GM23248 (cell line): ENCODE data around the gene PPP1R1A. TPM values are rescaled to one million over a fixed set of nuclear protein-coding genes. Genes with fewer than 3 reads are reported as not detected.

ENCODE experiments used
- DNase-seq: peaks from one replicate; pipeline ENCODE4 v3.0.0-alpha.2; 2015
- H2AFZ ChIP-seq: fragments of 200-600 bp; sonication (generic); 2 replicates; pipeline ENCODE4 v1.6.1; 2016; ENCODE audit warnings: antibody characterized with exemption
- H3F3A ChIP-seq: fragments of 200-600 bp; sonication (generic); 2 replicates; pipeline ENCODE4 v1.6.1; 2016; ENCODE audit warnings: mild to moderate bottlenecking, antibody characterized with exemption, mixed run types; ENCODE audit not compliant: insufficient read depth
- H3K27ac ChIP-seq: fragments of 200-600 bp; sonication (generic); 2 replicates; pipeline ENCODE4 v1.5.1; 2016; ENCODE audit warnings: mild to moderate bottlenecking
- H3K27me3 ChIP-seq: fragments of 200-600 bp; sonication (generic); replicated peaks from 2 replicates; pipeline ENCODE4 v1.6.1; 2016; ENCODE audit warnings: mild to moderate bottlenecking; ENCODE audit not compliant: insufficient read depth
- H3K36me3 ChIP-seq: fragments of 200-600 bp; sonication (generic); 2 replicates; pipeline ENCODE4 v1.6.1; 2016; ENCODE audit warnings: low read depth, mild to moderate bottlenecking
- H3K4me1 ChIP-seq: fragments of 200-600 bp; sonication (generic); 2 replicates; pipeline ENCODE4 v1.6.1; 2016; ENCODE audit warnings: mild to moderate bottlenecking; ENCODE audit not compliant: insufficient read depth
- H3K4me2 ChIP-seq: fragments of 200-600 bp; sonication (generic); one replicate; pipeline ENCODE4 v1.6.1; 2016; ENCODE audit warnings: mild to moderate bottlenecking; ENCODE audit not compliant: unreplicated experiment
- H3K4me3 ChIP-seq: fragments of 200-600 bp; sonication (generic); 2 replicates; pipeline ENCODE4 v1.5.1; 2016; ENCODE audit warnings: mild to moderate bottlenecking
- H3K79me2 ChIP-seq: fragments of 200-600 bp; sonication (generic); 2 replicates; pipeline ENCODE4 v1.6.1; 2016; ENCODE audit warnings: mild to moderate bottlenecking; ENCODE audit not compliant: insufficient read depth
- H3K9ac ChIP-seq: fragments of 200-600 bp; sonication (generic); 2 replicates; pipeline ENCODE4 v1.6.1; 2016; ENCODE audit warnings: mild to moderate bottlenecking
- H3K9me2 ChIP-seq: fragments of 200-600 bp; sonication (generic); 2 replicates; pipeline ENCODE4 v1.6.1; 2016; ENCODE audit warnings: mixed run types, mild to moderate bottlenecking, moderate library complexity; ENCODE audit not compliant: insufficient read depth
- H3K9me3 ChIP-seq: fragments of 200-600 bp; sonication (generic); one replicate; pipeline ENCODE4 v1.6.1; 2017; ENCODE audit warnings: low read depth
- H4K20me1 ChIP-seq: fragments of 200-600 bp; sonication (generic); 2 replicates; pipeline ENCODE4 v1.6.0; 2016; ENCODE audit not compliant: insufficient read depth
- EZH2 ChIP-seq: fragments of 200-600 bp; sonication (generic); IDR thresholded peaks from 2 replicates; pipeline ENCODE4 v1.6.1; 2018; ENCODE audit warnings: antibody characterized with exemption, mild to moderate bottlenecking; ENCODE audit not compliant: insufficient read depth, poor library complexity, severe bottlenecking
- EZH2phosphoT487 ChIP-seq: fragments of 200-600 bp; sonication (generic); IDR thresholded peaks from 2 replicates; pipeline ENCODE4 v1.6.1; 2018; ENCODE audit warnings: antibody characterized with exemption, moderate library complexity, mild to moderate bottlenecking, low read depth; ENCODE audit not compliant: insufficient read depth
- WGBS, 2 experiments: methylation state at CpG; one replicate each; pipeline ENCODE4 v1.1.6; 2015 to 2017; ENCODE audit warnings: low lambda C conversion rate in 2 of 2, low coverage in 1 of 2; ENCODE audit errors: missing lambda C conversion rate in 2 of 2; 5-methylcytosine and 5-hydroxymethylcytosine counted together
- in situ Hi-C: fragments of 300-500 bp; cut with MboI; formaldehyde crosslinking; loops from 2 replicates; pipeline ENCODE4 v1.15.0; 2020
- polyA plus RNA-seq: library from polyadenylated mRNA; unstranded; fragments of >200 nt; fragmentation: Nextera tagmentation; extraction: Ambion mirVana; gene quantifications from 2 replicates; pipeline ENCODE4 v1.2.1, GENCODE V29; 2016
- total RNA-seq: library from RNA; depleted of rRNA; stranded (reverse); fragments of >200 nt; shearing (Covaris generic); gene quantifications from 2 replicates; pipeline ENCODE4 v1.2.3, GENCODE V29; 2014

The PPP1R1A gene
- total and polyA plus RNA-seq, 2 experiments from 2014 or later, result not detected

GRCh38 chr12:54588890-54589267 lies 420 bp upstream of the PPP1R1A start:
- TF ChIP-seq EZH2 (peak; percentile 54), EZH2phosphoT487 (no peak)
- peaks cover 55% of the 10 kb centered on the region for H3K27me3 ChIP-seq
- no peak overlapping the region for H3K27ac ChIP-seq

GRCh38 chr12:54587315-54587873 lies 1.1 kb downstream of the PPP1R1A start:
- no peaks in the 10 kb centered on the region for H3K9me3 ChIP-seq
- no peaks in the 10 kb centered on the region for H3F3A ChIP-seq
- H3K4me2 ChIP-seq, result no peak overlapping the region
- H3K79me2 ChIP-seq, result no peaks in the 10 kb centered on the region
- H3K36me3 ChIP-seq, result no peaks in the 10 kb centered on the region
- H4K20me1 ChIP-seq, result no peaks in the 10 kb centered on the region
- H3K4me3 ChIP-seq, result no peak overlapping the region
- no peak overlapping the region for H2AFZ ChIP-seq
- H3K9me2 ChIP-seq, result no peaks in the 10 kb centered on the region
- in situ Hi-C loops, result no loop called here
- no peak overlapping the region for H3K9ac ChIP-seq
- DNase-seq, result peak; percentile 9
- TF ChIP-seq EZH2 (no peak), EZH2phosphoT487 (no peak)
- 34 to 35% methylated on average over 5 of the region's 5 CpGs for WGBS, 2 experiments
- H3K4me1 ChIP-seq, result no peaks in the 10 kb centered on the region
- H3K27ac ChIP-seq, result no peak overlapping the region
- peaks cover 61% of the 10 kb centered on the region for H3K27me3 ChIP-seq

More at GRCh38 chr12:54588890-54589267, 420 bp upstream of the PPP1R1A start:
- DNase-seq, result no peak
- no peaks in the 10 kb centered on the region for H3K4me1 ChIP-seq
- H3K4me2 ChIP-seq, result no peak overlapping the region
- no peaks in the 10 kb centered on the region for H3K9me2 ChIP-seq
- H3K79me2 ChIP-seq, result no peaks in the 10 kb centered on the region
- no peak overlapping the region for H3K9ac ChIP-seq
- no peaks in the 10 kb centered on the region for H3K9me3 ChIP-seq
- no peaks in the 10 kb centered on the region for H3F3A ChIP-seq
- H3K36me3 ChIP-seq, result no peaks in the 10 kb centered on the region
- in situ Hi-C loops, result no loop called here
- H2AFZ ChIP-seq, result no peak overlapping the region
- WGBS, 2 experiments, result 16 to 22% methylated on average over 12 to 13 of the region's 13 CpGs
- no peaks in the 10 kb centered on the region for H4K20me1 ChIP-seq
- H3K4me3 ChIP-seq, result no peak overlapping the region

GRCh38 chr12:54586620-54587019 lies 1.8 kb downstream of the PPP1R1A start:
- no peaks in the 10 kb centered on the region for H3K79me2 ChIP-seq
- 58 to 71% methylated on average over 2 of the region's 2 CpGs for WGBS, 2 experiments
- no peaks in the 10 kb centered on the region for H4K20me1 ChIP-seq
- no peaks in the 10 kb centered on the region for H3K9me2 ChIP-seq
- no peak overlapping the region for H3K9ac ChIP-seq
- H2AFZ ChIP-seq, result no peak overlapping the region
- no peak overlapping the region for H3K27ac ChIP-seq
- no peak overlapping the region for H3K4me2 ChIP-seq
- no peaks in the 10 kb centered on the region for H3K9me3 ChIP-seq
- no peaks in the 10 kb centered on the region for H3K4me1 ChIP-seq
- no peaks in the 10 kb centered on the region for H3K36me3 ChIP-seq
- in situ Hi-C loops, result no loop called here
- TF ChIP-seq EZH2phosphoT487 (no peak), EZH2 (no peak)
- no peaks in the 10 kb centered on the region for H3F3A ChIP-seq
- no peak overlapping the region for H3K4me3 ChIP-seq
- DNase-seq, result no peak
- H3K27me3 ChIP-seq, result peaks cover 61% of the 10 kb centered on the region

DNA sequence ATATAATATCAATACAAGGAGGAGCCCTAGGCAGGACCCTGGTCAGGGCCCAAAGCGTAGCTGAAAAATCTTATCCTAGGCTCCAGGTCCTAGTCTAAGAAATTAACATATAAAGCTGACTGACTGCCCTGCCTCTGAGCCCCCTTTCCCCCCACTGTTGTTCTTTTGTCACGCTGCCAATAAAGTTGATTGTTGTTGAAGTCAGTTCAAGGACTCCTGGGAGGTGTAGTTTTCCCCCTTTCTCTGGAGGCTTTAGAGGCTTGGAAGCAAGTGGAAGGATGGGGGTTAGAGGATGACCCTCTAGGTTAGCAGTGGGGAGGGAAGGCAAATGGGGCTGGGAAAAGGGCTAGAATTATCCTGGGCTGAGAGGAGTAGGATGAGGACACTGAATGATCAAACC lies 3.2 kb downstream of the PPP1R1A start:
- 53 to 66% methylated on average over 2 of the region's 2 CpGs for WGBS, 2 experiments
- TF ChIP-seq EZH2 (no peak), EZH2phosphoT487 (no peak)
- no peak overlapping the region for H3K4me3 ChIP-seq
- no peak for DNase-seq
- no peak overlapping the region for H2AFZ ChIP-seq
- H3K27ac ChIP-seq, result no peak overlapping the region
- H3F3A ChIP-seq, result no peaks in the 10 kb centered on the region
- no peaks in the 10 kb centered on the region for H3K9me3 ChIP-seq
- H3K9ac ChIP-seq, result no peak overlapping the region
- H3K27me3 ChIP-seq, result peaks cover 55% of the 10 kb centered on the region
- no peaks in the 10 kb centered on the region for H4K20me1 ChIP-seq
- in situ Hi-C loops, result no loop called here
- no peak overlapping the region for H3K4me2 ChIP-seq
- no peaks in the 10 kb centered on the region for H3K4me1 ChIP-seq
- H3K79me2 ChIP-seq, result no peaks in the 10 kb centered on the region
- no peaks in the 10 kb centered on the region for H3K9me2 ChIP-seq
- no peaks in the 10 kb centered on the region for H3K36me3 ChIP-seq

DNA sequence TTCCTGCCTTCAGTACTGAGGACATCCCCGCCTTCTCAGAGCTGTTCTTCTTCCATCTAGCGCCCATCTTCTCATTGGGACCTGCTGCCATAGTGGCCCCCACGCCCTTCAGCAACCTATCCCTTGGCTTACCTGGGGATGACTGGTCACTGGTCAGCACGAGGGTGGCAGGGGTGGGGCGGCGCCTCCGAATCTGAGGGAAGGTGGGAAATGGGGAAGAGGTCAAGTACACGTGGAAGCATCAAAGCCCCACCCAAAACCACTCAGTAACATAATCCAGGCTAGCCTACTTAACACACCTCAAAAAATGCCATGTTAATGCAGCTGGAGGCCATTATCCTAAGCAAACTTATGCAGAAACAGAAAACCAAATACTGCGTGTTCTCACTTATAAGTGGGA lies 4.3 kb downstream of the PPP1R1A start:
- in situ Hi-C loops, result no loop called here
- TF ChIP-seq EZH2phosphoT487, result no peak
- TF ChIP-seq EZH2, result no peak
- Histone ChIP-seq H3K79me2 (no peaks in the 10 kb centered on the region), H3K36me3 (no peaks in the 10 kb centered on the region), H3K27me3 (peaks cover 43% of the 10 kb centered on the region), H3K4me2 (no peak overlapping the region), H3K4me3 (no peak overlapping the region), H3K9me3 (no peaks in the 10 kb centered on the region), H2AFZ (no peak overlapping the region), H3K27ac (no peak overlapping the region), H3K9ac (no peak overlapping the region), H3K4me1 (no peaks in the 10 kb centered on the region), H3F3A (no peaks in the 10 kb centered on the region), H3K9me2 (no peaks in the 10 kb centered on the region), H4K20me1 (no peaks in the 10 kb centered on the region)
- DNase-seq, result no peak
- 40 to 41% methylated on average over 9 of the region's 9 CpGs for WGBS, 2 experiments
